Transverse colon (tissue), 4 donors: ENCODE measurements around the gene SELENOM.

ENCODE experiments used
- POLR2AphosphoS5 ChIP-seq, 3 donors: sonication (generic); formaldehyde crosslinking; IDR thresholded peaks; one replicate each; pipeline ENCODE4 v1.6.1; 2016; ENCODE audit warnings: antibody characterized with exemption in 3 of 3
- TF ChIP-seq, protein P1 (sequence below), 5 experiments: fragments of 200-600 bp in 3 of 5; fragments of 450-650 bp in 2 of 5; sonication (generic) in 3 of 5; IDR thresholded peaks; 1 replicate in 2 of 5; 2 replicates in 3 of 5; pipeline ENCODE4 v1.5.1; 2016 to 2017; ENCODE audit warnings: antibody characterized with exemption in 5 of 5, inconsistent platforms in 3 of 5, mild to moderate bottlenecking in 2 of 5, moderate library complexity in 1 of 5

DNA sequence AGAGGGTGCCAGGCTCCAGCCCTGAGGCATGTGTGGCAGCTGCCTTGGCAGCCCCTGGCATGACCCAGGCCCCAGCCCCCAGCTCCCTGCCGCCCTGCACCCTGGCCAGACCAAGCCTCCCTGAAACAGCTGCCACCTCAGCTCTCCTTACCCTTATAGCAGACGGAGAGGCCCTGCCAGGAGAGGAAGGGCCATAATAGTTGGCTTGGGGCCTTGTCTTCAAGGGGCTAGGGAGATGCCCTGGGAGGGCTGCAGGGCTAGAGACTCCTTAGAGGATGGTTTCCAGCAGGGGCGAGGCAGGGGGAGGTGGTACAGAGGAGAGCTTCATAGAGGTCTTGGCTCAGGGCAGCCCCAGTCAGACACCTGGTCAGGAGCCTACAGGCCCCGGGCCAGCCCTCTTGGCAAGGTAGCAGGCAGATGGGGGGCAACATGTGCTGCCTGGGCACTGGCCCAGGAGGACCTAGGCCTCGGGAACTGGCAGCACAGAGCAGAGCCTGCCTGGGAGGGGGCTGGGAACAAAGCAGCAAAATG lies 13.3 kb downstream of the SELENOM start:
- TF ChIP-seq, protein P1, sequence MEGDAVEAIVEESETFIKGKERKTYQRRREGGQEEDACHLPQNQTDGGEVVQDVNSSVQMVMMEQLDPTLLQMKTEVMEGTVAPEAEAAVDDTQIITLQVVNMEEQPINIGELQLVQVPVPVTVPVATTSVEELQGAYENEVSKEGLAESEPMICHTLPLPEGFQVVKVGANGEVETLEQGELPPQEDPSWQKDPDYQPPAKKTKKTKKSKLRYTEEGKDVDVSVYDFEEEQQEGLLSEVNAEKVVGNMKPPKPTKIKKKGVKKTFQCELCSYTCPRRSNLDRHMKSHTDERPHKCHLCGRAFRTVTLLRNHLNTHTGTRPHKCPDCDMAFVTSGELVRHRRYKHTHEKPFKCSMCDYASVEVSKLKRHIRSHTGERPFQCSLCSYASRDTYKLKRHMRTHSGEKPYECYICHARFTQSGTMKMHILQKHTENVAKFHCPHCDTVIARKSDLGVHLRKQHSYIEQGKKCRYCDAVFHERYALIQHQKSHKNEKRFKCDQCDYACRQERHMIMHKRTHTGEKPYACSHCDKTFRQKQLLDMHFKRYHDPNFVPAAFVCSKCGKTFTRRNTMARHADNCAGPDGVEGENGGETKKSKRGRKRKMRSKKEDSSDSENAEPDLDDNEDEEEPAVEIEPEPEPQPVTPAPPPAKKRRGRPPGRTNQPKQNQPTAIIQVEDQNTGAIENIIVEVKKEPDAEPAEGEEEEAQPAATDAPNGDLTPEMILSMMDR (IDR thresholded peaks at IDR 0.05): no peak
- TF ChIP-seq POLR2AphosphoS5 (IDR thresholded peaks at IDR 0.05): no peak
